HG02571 (cell line): ENCODE data around the gene ELN.

Experiments used
- ATAC-seq: cut with Tn5 transposase; IDR thresholded peaks from one replicate; pipeline ENCODE4 v1.9.1; 2021; ENCODE audit warnings: mild to moderate bottlenecking, moderate library complexity; ENCODE audit not compliant: unreplicated experiment

Gene ELN

DNA sequence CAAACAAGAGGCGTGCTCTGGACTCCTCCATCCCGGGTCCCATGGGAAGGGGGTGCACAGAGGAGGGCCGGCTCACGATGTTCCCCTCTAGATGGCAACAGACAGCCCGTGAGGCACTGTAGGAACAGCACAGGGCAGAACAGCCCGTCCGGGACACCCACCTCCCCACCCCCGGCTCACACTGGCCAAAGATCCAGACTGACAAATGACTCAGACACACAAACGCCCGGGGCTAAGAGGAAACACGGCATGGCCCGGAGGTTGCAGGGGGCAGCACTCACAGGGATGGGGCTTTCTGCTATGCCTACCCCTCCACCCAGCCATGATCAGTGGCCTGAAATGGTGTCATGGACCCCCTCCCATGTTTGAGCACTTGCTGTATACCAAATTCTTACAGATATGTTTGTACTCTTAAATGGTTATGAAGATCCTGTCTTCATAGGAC lies 4.9 kb upstream of the ELN start:
- no peak for ATAC-seq

DNA sequence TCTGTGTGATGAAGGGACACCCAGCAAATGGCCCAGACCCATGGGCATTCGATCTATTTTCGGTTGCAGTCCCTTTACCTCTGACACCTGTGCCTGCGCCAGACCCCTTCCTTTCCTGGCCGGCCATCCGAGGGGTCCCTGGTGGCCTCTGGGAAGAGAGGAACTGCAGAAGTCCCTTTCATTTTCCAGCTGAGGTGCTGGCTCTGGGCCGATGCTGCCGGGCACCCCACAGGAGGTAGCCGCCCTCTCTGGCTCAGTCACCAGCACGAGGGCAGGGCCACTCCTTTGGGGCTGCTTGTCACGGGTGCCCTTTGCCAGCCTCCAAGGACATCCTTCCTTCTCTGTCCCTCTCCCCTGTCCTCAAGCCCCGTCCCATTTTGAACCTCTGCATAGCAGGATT lies 4.2 kb upstream of the ELN start:
- no peak for ATAC-seq

DNA sequence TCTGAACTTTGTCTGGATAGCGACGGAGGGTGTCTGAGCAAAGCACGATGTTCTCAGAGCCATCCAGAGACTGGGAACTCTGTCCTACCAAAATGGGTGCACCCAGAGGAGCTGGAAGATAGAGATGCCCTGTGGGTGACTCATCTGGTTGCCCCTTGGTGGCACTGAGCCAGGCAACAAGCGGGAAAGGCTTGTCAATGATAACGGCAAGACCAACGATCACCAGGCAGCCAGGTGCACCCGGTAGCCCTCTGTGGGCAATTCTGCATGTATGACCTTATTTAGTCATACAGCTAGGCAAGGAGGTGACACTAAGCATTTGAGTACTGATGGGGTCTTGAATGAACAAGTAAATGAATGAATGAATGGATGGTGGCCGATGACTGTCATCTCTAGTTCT lies 2.8 kb upstream of the ELN start:
- no peak for ATAC-seq

DNA sequence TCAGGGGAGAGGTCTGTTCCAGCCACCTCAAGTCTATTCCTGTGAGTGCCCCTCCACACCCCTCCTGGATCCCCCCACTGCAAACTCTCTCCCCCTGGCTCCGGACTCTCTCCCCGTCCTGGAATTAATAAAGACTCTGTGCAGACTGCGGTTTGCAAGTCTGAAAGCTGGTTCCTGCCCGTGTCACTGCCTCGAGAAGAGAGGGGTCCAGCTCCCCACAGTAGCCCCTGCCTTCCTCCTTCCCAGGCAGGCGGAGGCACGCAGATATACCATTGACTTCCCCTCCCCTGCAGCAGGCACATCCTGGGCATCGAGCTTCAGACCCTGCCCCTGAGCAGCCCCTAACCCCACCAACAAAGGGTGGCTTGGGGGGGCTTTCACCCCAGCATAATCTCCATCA lies 2.2 kb upstream of the ELN start:
- no peak for ATAC-seq

DNA sequence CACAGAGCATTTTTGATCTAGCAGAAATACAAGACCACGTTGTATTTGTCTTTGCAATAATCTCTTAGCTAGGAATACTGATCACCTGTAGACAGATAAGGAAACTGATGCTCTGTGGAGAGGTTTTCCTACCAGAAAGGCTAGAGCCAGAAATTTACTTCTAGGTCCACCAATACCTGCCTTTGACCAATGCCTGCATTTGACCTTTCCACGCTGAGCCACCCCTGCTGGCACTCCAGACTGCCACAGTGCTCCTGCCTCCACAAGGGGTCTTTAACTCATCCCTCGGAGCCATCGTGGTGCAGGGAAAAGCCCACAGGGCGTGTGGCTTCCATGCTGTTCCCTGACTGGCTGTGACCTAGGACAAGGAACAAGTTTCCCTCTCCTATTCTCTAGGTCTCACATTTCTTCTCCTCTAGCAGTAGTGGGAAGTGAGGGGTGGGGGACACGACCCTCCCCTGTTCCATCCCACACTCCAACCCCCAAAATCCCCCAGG lies 1.5 kb upstream of the ELN start:
- ATAC-seq = no peak

DNA sequence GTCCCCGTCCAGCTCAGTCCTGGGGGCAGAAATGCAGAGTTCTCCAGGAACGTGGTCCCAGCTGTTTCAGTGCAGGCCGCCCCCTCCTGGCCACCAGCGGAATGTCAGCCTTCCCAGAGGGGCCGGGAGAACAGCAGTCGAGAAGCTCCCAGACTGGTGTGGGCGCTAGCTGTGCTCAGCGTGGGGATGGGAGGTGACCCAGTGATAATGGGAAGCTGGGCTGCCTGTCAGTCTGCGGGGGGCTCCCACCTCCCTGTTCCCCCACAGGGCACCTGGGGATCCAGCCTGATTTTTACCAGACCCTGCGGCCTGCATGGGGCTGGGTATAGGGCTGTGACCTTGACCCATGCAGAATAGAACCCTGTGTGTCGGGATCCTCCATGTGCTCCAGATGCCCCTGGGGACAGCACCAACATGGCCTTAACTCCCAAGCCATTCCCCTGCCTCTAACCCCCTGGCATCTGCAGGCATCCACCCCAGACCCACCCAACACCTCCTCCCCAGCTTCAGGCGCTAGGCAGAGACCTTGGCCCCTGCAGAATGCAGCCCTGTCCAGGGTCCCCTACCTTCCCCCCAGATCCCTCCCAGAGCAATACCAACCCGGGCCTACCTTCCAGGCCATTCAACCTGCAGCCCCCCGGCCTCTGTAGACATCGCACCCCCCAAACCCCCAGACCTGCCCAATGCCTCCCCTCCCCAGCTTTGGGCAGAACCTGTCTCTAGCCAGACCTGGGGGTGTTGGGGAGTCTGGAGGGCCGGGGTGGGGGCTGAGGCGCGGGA lies 880 bp upstream of the ELN start:
- ATAC-seq = no peak

DNA sequence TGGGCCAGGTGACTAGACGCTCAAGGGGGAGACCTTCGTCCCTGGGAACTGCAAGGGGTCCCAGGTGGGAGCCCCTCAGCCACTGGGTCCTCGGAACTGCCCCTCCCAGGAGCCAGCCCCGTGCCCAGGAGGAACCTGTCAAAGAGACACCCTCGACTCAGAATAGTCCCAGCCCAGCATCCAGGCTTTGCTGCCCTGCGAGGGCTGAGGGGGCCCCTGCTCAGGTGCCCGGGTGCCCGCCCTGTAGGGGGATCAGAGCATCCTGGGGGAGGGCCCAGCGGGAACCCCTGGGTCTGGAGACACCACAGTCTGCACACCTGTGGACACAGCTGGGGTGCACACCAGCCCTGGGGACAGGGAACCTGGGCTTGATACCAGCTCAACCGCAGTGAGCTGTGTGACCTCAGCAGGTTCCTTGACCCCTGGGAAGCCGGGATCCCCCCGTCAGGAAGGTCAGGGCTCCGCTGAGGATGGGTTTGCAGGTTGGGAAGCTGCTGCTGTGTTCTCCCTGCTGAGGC lies 407 bp downstream of the ELN start:
- no peak for ATAC-seq

DNA sequence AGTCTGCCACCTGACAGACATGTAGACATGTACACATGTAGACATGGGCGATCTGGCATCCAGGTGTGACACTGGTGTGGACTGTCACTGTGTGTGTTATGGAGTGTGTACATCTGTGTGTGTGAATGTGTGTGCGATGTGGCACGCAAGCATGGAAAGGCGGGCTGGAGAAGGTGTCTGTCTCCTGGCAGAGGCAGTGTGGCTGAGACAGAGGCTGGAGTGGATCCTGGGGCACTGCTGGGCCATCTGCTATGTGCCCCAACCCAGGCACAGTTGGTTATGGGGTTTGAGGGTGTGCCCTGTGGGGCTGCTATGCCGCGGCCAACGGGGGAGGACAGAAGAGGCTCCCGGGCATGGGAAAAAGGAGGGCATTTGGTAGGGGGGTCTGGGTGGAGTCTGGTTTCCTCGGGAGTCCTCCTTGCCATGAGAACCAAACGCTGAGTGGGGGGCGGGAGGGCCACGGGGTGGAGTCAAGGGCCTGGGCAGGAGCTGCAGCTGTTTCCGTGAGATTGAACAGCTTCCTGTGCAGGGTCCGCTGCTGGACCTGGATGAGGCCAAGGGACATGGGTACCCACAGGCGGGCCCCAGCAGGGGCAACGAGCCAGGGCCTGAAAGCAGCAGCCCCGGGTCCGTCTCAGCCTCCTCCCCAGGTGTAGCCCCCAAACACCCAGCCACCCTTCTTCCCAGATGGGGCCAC lies 1.3 kb downstream of the ELN start:
- ATAC-seq = no peak

DNA sequence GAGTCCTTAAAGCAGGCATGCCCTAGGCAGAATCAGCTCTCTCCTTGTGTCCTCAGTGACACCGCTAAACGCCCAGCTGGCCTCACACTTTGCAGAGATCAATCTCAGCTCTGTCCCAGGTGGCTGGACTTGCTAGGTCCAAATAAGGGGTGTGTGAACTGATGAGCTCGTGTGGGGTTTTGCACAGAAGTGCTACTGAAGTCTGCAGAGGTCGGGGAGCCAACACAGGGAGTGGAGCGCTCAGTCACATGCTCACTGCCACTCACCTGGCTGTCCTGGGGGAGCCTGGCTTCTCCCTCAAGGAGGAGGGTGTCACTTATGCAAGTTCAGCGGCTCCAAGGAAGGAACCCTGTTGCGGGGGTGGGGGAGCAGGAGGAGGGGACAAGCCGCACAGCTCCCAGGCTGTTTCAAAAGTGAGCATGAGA lies 2.0 kb downstream of the ELN start:
- no peak for ATAC-seq

DNA sequence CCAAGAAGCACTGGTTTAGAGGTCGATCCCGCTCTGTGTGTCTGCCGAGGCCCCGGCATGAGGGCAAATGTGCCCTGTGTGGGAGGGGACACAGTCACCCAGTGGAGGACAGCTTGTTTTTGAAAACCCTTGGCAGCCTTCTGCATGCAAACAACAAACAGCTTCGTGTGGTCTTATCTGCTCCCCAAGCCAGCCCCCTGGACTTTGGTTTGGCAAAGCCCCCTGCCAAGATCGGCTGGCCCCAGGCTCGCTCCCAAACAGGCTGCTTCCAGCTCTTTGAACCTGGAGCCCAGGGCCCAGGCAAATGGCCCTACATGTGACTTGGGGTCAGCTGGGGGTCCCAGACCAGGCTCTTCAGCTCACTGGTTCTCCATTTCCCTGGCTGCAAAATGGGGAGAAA lies 2.9 kb downstream of the ELN start:
- no peak for ATAC-seq

DNA sequence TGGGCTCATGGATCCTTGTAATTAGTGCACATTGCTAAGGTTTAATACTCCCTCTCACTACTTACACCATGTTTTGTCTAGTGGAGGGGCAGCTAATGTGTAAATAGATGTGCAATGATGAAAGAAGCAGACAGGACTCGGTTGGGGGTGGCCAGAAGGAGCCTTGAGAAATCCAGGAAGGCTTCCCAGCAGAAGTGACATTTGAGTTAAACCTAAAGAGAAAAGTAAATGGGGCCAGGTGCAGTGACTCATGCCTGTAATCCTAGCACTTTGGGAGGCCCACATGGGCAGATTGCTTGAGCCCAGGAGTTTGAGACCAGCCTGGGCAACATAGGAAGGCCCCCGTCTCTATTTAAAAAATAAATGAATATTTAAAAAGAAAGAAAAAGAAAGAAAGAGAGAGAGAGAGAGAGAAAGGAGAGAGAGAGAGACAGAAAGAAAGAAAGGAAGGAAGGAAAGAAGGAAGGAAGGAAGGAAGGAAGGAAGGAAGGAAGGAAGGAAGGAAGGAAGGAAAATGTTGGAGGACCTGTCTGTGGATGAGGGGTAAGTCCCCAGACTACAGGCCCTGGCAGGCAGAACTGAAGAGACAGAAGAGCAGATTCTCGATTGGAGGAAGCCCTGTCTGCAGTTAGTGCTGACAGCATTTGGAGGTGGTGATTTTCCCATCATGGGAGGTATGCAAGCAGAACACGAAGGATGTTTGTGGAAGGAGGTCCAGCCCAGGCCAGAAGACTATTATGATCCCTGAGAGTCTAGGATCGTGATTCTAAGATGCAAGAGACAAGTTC lies 3.6 kb downstream of the ELN start:
- ATAC-seq = no peak

DNA sequence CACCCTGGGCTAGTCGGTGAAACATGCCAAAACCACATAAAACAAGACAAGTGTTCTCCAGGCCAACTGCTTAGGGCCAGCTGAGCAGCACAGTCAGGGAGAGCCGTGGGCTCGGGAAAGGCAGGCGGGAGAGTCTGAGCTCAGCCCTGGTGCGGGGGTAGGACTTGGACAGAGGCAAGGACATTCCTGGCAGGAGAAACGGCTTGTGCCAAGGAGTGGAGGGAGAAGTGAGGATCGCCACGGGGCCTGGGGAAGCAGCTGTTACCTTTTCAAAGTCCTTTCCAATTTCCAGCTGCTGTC lies 4.2 kb downstream of the ELN start:
- ATAC-seq = no peak

DNA sequence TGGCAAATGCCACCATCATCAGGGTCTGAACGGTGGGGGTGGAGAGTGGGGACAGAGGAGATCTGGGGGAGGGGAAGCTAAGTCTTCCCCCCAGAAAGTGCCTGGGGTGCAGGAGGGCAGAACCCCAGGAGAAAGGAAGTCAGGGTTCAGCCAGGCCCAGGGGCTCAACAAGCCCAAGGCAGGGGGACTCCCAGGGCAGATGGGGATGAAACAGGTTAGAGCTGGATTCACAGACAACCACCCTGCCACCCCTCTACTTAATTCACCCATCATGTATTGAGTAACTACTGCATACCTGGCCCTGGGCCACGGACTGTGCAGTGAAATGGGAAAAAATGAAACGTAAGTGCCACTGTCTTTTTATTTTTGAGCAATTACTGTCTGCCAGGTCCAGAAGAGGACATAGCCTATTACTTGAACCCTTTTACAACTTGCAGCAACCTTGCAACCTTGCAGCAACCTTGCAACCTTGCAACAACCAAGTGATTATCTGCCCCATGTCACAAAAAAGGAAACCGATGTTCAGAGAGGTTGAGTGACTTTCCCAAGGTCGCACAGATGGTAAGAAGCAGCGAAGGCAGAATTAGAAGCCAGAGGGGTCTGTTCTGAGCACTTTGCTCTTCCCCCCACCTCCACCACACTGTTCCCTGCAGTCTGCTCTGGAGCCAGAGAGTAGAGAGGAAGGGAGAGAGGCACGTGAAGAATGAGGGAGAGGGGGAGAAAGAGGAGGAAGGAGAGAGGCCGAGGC lies 4.8 kb downstream of the ELN start:
- ATAC-seq = no peak

DNA sequence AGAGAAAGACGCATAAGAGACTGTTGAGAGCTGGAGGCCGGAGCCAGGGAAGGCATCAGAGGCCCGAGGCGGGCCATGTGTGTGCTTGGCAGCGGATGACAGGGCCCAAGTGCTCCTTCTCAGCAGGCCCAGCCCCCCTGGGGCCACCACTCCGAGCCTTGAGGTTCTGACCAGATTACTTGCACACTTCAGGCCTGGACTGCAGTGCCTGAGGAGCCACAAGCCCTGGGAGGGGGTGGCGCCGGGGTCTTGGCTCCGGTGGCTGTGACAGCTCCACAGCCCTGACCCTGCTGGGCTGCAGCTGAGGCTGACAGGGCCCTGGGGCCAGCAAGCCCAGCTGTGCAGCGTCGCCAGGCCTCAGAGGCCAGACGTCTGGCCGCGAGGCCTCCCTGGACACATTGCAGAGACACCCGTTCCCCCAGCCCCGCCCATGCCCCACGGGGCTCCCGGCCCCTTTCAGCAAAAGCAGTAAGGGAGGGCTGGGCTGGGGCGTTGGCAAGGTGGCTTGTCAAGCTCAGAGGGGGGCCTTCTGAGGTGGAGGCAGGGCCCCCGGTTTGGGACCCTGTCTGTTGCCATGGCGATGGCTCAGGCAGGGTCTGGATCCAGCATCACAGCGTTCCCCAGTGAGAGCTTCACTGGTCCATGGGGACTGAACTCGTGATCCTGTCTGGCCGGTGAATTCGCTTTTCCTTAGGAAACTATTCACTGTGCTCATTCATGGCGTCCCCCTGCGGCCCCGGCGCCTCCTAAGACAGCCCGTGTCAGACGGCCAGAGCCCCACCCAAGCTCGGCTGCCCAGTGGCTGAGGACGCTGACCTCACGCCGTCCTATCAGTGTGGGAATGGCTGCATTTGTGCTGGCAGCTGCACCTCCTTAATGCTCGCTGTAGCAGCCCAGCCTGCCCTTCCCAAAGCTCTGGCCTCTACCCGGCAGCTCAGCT lies 5.7 kb downstream of the ELN start:
- ATAC-seq = no peak

DNA sequence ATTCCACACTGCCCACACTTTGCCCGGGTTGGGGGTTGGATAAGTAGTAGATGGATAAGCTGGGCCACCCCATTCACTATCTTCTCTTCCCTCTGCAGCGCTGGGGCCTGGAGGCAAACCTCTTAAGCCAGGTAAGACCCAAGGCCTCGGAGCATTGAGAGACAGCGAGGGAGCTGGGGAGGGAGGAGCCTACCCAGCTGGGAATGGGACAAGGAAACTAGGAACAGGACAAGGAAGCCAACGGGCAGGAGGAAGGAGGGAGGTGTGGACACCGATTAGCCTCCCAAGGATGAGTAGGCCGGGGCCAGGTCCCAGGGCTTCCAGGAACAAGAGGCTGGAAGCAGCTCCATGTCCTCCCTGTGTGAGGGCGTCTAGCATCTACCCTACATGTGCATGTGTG lies 9.6 kb downstream of the ELN start:
- ATAC-seq = no peak

DNA sequence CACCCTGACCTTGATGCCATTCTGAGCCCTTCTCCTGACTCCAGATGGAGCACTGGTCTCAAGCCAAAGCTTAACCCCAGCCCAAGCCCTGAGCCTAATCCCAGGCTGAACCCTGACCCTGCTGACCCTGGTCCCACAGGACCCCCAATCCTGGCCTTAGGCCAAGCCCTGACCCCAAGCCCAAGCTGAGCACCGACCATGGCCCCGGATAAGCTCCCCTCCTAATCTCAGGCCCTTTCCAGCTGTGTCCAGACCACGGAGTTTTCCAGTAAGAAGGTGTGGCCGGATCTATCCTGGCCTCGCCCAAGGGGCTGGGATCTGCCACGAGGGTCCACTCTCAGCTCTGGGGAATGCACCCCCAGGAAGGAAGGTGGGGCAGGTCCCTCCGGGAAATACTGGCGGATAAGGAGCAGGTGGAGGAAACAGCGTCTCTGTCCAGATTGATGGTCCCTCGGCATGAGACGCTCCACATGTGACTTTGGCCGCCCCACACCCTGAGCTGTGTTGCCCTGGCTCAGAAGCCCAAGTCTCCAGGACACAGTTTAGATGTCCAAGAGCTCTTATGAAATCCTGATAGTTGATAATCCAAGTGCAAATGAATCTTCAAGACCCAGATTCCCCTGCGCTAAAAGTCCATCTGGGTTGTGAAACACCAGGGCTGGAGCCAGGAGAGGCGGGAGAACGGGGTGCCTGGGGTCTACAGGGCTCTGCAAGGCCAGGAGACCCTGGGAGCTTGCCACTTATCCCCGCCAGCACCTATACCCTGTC lies 10.4 kb downstream of the ELN start:
- no peak for ATAC-seq

DNA sequence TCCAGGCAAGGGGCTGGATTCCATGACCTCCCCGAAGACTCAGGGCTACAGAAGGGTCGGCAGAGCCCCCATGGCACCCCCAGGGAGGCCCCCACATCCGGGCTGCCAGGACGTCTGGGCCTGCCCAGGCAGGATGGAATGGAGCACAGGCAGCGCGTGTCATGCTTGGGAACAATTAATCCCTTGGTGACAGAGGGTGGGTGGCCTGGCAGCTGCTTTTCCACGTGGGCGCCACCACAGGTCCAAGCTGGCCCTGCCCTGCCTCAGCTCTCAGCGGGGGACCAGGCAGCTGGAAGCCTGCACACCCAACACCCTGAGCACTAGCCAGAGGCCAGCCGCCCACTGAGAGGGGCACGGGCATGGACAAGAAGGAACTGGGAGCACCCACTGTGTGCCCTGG lies 11.4 kb downstream of the ELN start:
- no peak for ATAC-seq

DNA sequence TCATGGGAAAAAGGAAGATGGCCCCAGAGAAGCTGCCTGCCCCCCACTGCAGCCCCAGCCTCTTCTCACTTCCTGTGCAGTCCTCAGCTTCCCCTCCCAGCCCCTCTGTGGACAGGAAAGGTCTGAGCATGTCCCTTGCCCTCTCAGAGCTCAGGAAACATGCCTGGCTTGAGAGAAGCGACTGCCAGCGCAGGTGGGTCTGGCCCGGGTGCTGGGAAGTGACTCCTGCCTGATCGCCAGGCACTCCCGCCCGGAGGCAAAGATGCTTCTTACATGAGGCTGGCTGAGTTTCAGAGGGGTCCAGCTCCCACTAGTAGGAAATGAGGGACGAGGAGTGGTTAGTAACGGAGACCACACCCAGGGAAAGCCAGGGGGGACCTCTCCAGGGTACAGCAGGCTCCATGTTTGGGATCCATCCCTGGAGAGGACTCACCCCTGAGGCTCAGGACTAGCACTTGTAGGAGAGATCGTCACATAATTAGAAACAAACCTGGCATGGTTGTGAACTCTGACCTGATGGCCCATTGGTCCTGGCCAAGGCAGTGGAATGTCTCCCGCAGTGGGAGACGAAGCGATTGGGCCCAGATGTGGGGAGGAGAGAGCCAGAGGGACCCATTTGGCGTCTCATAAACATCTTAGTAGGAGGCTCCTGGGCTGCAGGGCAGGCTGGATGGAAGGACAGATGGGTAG lies 12.3 kb downstream of the ELN start:
- ATAC-seq = no peak
